ENCODE data around the gene BHLHA9. TPM values are rescaled to one million over a fixed set of nuclear protein-coding genes. Genes with fewer than 3 reads are reported as not detected.
"Not testable (repeated sequence)": the region's sequence is repeated elsewhere in the genome, so short reads cannot be mapped to it uniquely, and the experiment has no call there.

Gene BHLHA9
- not detected for total RNA-seq
- long read RNA-seq, donor 1, result 0 reads
- long read RNA-seq, donor 2, result 0 reads

- DNase-seq (ENCODE audit: low spot score), result no peak
- intact Hi-C loops (cut with DNase I), result loop anchor here in 1 of 2 donors (5.0 to 10.0 kb wide), 2 partner anchors 154 to 242 kb away; no protein-coding TSS in a partner anchor
Observed at GRCh38 chr17:1270210-1271029, at the start of gene BHLHA9. TSS of gene BHLHA9 (plus strand) at chr17:1270444. CDS start at chr17:1270564, 120 bp downstream.

GRCh38 chr17:1221209-1221608 lies 49.0 kb upstream of the BHLHA9 start:
- intact Hi-C loops (cut with DNase I), result no loop called here
- DNase-seq (ENCODE audit: low spot score), result no peak

- DNase-seq (ENCODE audit: low spot score), result no peak
- intact Hi-C loops (cut with DNase I), result no loop called here
Observed at GRCh38 chr17:1222321-1222720, 47.9 kb upstream of the BHLHA9 start.

- no peak for DNase-seq (ENCODE audit: low spot score)
- intact Hi-C loops (cut with DNase I), result no loop called here
Observed at GRCh38 chr17:1223662-1224061, 46.6 kb upstream of the BHLHA9 start.

GRCh38 chr17:1224330-1224729 lies 45.9 kb upstream of the BHLHA9 start:
- no peak for DNase-seq (ENCODE audit: low spot score)
- intact Hi-C loops (cut with DNase I), result no loop called here

GRCh38 chr17:1226308-1226707 lies 43.9 kb upstream of the BHLHA9 start:
- intact Hi-C loops (cut with DNase I), result no loop called here
- DNase-seq (ENCODE audit: low spot score), result no peak

- DNase-seq (ENCODE audit: low spot score), result no peak
- intact Hi-C loops (cut with DNase I), result no loop called here
Observed at GRCh38 chr17:1227365-1227764, 42.9 kb upstream of the BHLHA9 start.

GRCh38 chr17:1227917-1228780 lies 42.1 kb upstream of the BHLHA9 start:
- peak; percentile 87 for DNase-seq (ENCODE audit: low spot score)
- intact Hi-C loops (cut with DNase I), result no loop called here

GRCh38 chr17:1228781-1229348 lies 41.4 kb upstream of the BHLHA9 start:
- DNase-seq (ENCODE audit: low spot score), result no peak
- intact Hi-C loops (cut with DNase I), result no loop called here

- peak; percentile 93 for DNase-seq (ENCODE audit: low spot score)
- intact Hi-C loops (cut with DNase I), result no loop called here
Observed at GRCh38 chr17:1229349-1229899, 40.8 kb upstream of the BHLHA9 start.

- DNase-seq (ENCODE audit: low spot score), result no peak
- intact Hi-C loops (cut with DNase I), result no loop called here
Observed at GRCh38 chr17:1229900-1230501, 40.2 kb upstream of the BHLHA9 start.

- peak; percentile 89 for DNase-seq (ENCODE audit: low spot score)
- intact Hi-C loops (cut with DNase I), result no loop called here
Observed at GRCh38 chr17:1231456-1231855, 38.8 kb upstream of the BHLHA9 start.

GRCh38 chr17:1232331-1232730 lies 37.9 kb upstream of the BHLHA9 start:
- DNase-seq (ENCODE audit: low spot score), result no peak
- intact Hi-C loops (cut with DNase I), result no loop called here

- DNase-seq (ENCODE audit: low spot score), result no peak
- intact Hi-C loops (cut with DNase I), result no loop called here
Observed at GRCh38 chr17:1232786-1233185, 37.5 kb upstream of the BHLHA9 start.

- DNase-seq (ENCODE audit: low spot score), result no peak
Observed at GRCh38 chr17:1234455-1234854, 35.8 kb upstream of the BHLHA9 start.

GRCh38 chr17:1237471-1237870 lies 32.8 kb upstream of the BHLHA9 start:
- no peak for DNase-seq (ENCODE audit: low spot score)
- intact Hi-C loops (cut with DNase I), result no loop called here

More at GRCh38 chr17:1234455-1234854, 35.8 kb upstream of the BHLHA9 start:
- intact Hi-C loops (cut with DNase I), result no loop called here

GRCh38 chr17:1239210-1239609 lies 31.0 kb upstream of the BHLHA9 start:
- intact Hi-C loops (cut with DNase I), result no loop called here
- no peak for DNase-seq (ENCODE audit: low spot score)

- DNase-seq (ENCODE audit: low spot score); intact Hi-C loops (cut with DNase I): not testable (repeated sequence)
Observed at GRCh38 chr17:1240426-1240825, 29.8 kb upstream of the BHLHA9 start.

GRCh38 chr17:1241929-1242328 lies 28.3 kb upstream of the BHLHA9 start:
- intact Hi-C loops (cut with DNase I), result no loop called here
- no peak for DNase-seq (ENCODE audit: low spot score)
